Lung microvascular endothelial cell (primary cell): ENCODE measurements around the gene NLE1. TPM values are rescaled to one million over a fixed set of nuclear protein-coding genes. Genes with fewer than 3 reads are reported as not detected.
A peak's percentile ranks its signal among the peaks of the same experiment; 100 is the strongest.

Experiments used
- DNase-seq, 2 donors: peaks; one replicate each; pipeline versions ENCODE4 v3.0.0 to v3.0.0-alpha.2; 2010; ENCODE audit warnings: low read depth in 2 of 2
- total RNA-seq: library from RNA; depleted of rRNA; stranded (reverse); fragments of >200 nt; gene quantifications from 2 replicates; pipeline ENCODE4 v1.2.1, GENCODE V29; 2014

NLE1 gene
- total RNA-seq, 1 donor from 2014 or later: 9.9 TPM

- peak in 1 of 2 donors; percentile 19 for DNase-seq
Observed at GRCh38 chr17:35087731-35088355, 54.3 kb downstream of the NLE1 start.

GRCh38 chr17:35086931-35087573, 55.1 kb downstream of the NLE1 start:
- DNase-seq: no peak

GRCh38 chr17:35086164-35086563, 55.9 kb downstream of the NLE1 start:
- no peak for DNase-seq

- DNase-seq: peak in 1 of 2 donors; percentile 54
Observed at GRCh38 chr17:35084987-35085386, 57.1 kb downstream of the NLE1 start.

GRCh38 chr17:35083071-35083470, 59.0 kb downstream of the NLE1 start:
- no peak for DNase-seq

GRCh38 chr17:35082073-35082657, 59.9 kb downstream of the NLE1 start:
- peak; percentile 38 to 75 for DNase-seq

- DNase-seq: no peak
Observed at GRCh38 chr17:35081638-35082037, 60.5 kb downstream of the NLE1 start.

- peak in 1 of 2 donors; percentile 22 for DNase-seq
Observed at GRCh38 chr17:35080536-35080935, 61.6 kb downstream of the NLE1 start.

GRCh38 chr17:35079547-35080423, 62.3 kb downstream of the NLE1 start:
- DNase-seq: peak in 1 of 2 donors; percentile 93

Other genes with a start within 250 kb of the NLE1 start
- 0.20 and 0.44 TPM in 2 replicates for gene CCT6B, start 180.8 kb downstream of the NLE1 start, total RNA-seq
- gene ZNF830, start 180.8 kb downstream of the NLE1 start, total RNA-seq: 7.8 and 13.9 TPM in 2 replicates
- 13.5 and 17.3 TPM in 2 replicates for gene LIG3, start 161.8 kb downstream of the NLE1 start, total RNA-seq
- 3.6 and 6.5 TPM in 2 replicates for gene RFFL, start 78.6 kb downstream of the NLE1 start, total RNA-seq
- 6.0 and 7.4 TPM in 2 replicates for gene RAD51D, start 22.4 kb downstream of the NLE1 start, total RNA-seq
- gene FNDC8, start 20.7 kb downstream of the NLE1 start, total RNA-seq: not detected in 2 replicates
- not detected in 2 replicates for gene UNC45B, start 5.5 kb upstream of the NLE1 start, total RNA-seq
- gene SLC35G3, start 52.1 kb upstream of the NLE1 start, total RNA-seq: not detected in 2 replicates
- 16.3 TPM in 2 replicates for gene SLFN5, start 100.8 kb upstream of the NLE1 start, total RNA-seq
- gene SLFN11, start 231.3 kb upstream of the NLE1 start, total RNA-seq: 28.3 and 55.6 TPM in 2 replicates